T-helper 2 cell treated with Interferon-gamma antibody and Interleukin-4, amounts not matched to agents 100 ng/mL and 5 ng/mL, for 36 hours (primary cell): ENCODE measurements around the gene NFATC2. TPM values are rescaled to one million over a fixed set of nuclear protein-coding genes. Genes with fewer than 3 reads are reported as not detected.

ENCODE experiments used
- intact Hi-C: fragments of 100-400 bp; cut with micrococcal nuclease; formaldehyde crosslinking; loops from one replicate; pipeline ENCODE4 v1.15.1; 2023
- total RNA-seq: library from RNA; stranded (reverse); gene quantifications from 2 replicates; pipeline ENCODE4 v1.2.3, GENCODE V29; 2022

Gene NFATC2
- total RNA-seq, 1 donor from 2014 or later = 62.3 TPM

GRCh38 chr20:51399006-51399890 lies 143.3 kb downstream of the NFATC2 start:
- intact Hi-C loops = no loop called here

- intact Hi-C loops = no loop called here
Measured at GRCh38 chr20:51398552-51398951, 144.0 kb downstream of the NFATC2 start.

DNA sequence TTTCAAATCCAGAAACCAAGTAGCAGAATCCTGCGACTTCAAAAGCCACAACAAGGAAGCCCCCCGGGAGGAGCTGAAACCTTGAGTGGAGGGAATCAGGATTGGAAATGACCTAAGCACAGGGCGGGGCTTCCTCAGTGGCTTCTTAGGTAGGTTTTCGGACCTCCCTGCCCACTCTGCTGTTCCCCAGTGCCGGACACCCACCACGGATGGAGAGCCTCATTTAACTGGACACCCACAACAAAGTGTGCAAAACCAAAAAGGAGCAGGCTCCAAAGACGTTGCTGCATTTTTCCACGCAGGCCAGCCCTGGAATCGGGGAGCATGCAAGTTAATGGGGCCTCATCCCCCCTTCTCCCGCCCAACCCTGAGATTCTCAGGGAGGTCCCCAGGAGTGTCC lies 144.4 kb downstream of the NFATC2 start:
- intact Hi-C loops = no loop called here

DNA sequence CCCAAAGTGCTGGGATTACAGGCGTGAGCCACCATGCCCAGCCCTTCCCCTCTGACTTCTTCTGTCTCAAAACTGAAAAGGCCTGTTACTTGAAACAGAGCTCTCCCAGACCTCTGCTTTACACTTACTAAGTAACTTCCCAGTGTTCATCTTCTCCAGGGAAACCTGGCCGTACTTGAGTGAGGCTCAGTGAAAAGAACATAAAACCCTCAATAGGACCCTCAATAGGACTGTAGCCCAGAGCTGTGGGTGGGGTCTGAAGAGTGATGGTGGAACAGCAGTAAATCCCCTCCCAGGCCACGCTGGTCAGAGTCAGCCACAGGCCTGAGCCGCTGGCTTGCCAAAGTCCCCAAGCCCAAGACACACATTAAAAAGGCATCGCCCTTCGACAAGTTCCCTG lies 145.4 kb downstream of the NFATC2 start:
- intact Hi-C loops = no loop called here

- intact Hi-C loops = no loop called here
Measured at GRCh38 chr20:51396365-51396909, 146.1 kb downstream of the NFATC2 start.

- intact Hi-C loops = no loop called here
Measured at GRCh38 chr20:51394706-51395105, 147.8 kb downstream of the NFATC2 start.

DNA sequence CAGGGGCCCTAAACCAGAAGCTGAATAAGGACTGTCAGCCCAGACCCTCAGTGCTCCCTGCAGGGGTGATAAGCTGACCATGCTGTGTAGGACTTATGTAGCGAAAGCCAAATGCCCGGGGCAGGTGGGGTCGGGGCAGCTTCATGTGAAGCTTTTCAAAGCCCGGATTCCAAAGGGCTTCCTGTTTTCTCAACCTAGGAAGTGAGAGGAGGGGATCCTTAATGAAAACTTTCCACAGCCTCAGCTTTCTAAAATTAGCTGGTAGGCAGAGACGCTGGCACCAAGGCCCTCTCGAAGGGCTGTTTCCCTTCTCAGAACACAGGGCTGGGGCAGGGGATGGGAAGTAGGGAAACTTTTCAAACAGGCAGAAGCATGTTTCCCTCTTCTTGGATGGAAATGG lies 148.9 kb downstream of the NFATC2 start:
- intact Hi-C loops = no loop called here

DNA sequence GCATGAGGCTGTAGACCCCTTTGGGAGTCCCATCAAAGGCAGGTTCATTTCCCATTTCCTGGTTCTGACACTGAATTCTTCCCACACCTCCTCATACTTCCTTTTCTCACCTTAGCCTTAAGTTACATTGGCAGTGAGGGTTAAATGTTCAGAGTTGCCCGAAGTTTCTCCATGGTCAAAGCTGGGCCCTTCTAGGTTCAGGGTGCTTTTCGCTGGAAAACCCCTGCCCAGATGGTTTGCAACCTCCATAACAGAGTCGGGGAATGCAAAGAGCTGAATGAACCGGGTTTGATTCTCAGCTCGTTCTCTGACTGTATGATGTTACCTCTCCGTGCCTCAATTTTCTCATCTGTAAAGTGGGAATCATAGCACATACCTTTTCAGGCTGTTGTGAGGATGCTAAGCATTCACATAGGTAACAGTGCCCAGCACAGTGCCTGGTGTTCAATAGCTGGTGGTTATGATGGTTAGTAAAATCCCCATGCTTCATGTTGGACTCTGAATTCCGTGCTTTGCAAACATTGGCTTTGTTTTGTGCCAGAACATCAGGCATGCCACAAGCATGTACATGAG lies 149.8 kb downstream of the NFATC2 start:
- intact Hi-C loops = no loop called here

DNA sequence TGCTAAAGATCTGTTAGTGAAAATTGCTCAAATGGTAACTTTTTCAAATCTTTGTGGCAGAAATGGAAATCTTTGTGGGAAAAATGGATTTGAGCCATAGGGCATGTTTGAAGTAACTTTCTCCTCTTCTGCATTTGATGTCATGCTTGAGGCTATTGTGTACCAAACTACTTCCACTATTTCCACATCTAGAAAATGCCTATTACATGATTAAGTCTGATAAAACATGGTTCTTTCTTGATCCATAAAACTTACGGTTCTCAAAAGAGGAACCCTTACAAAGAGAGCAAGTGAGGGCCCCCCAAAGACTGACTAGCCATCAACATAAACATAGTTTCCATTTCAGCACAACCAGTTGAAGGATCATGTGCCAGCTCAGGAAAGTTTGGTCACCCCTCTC lies 150.6 kb downstream of the NFATC2 start:
- intact Hi-C loops = no loop called here

DNA sequence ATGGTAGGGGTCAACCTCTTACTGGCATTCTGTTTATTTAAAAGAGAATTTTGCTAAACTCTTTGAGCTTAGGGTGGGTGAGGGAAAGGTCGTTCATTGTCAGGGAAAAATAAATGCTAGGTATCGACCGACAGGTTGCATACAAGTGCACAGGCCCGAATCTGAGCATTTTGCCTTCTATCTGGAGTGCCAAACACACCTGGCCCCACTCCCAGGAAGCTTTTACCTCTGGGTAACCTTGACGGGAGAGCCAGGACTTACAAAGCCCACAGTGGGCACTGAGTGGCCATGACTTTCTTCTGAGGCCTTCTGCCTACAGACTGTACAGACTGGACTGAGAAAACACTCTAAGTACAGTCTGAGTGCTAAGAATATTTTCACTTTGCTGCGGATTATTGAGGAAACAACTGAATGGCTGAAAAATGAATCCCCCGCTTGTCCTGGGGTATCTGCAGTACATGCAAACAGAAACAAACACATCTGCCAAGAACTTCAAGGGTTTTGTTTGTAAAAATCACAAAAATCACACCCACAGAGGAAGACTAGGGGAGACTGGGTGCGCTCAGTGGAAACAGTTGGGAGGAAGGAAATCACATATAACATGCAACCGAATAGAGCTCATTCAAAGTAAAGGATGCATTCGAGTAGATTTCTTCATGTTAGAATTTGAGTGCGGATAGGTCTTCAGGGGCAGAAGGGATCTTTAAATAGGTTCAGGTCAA lies 152.8 kb downstream of the NFATC2 start:
- intact Hi-C loops = loop anchor here (5.0 kb wide), 1 partner anchor 153 kb away; the partner anchor contains the start of gene NFATC2

GRCh38 chr20:51388756-51389542 lies 153.6 kb downstream of the NFATC2 start:
- intact Hi-C loops = loop anchor here (5.0 kb wide), 1 partner anchor 153 kb away; the partner anchor contains the start of gene NFATC2

GRCh38 chr20:51388227-51388626 lies 154.3 kb downstream of the NFATC2 start:
- intact Hi-C loops = loop anchor here (5.0 kb wide), 1 partner anchor 154 kb away; the partner anchor contains the start of gene NFATC2

GRCh38 chr20:51387125-51387875 lies 155.2 kb downstream of the NFATC2 start:
- intact Hi-C loops = loop anchor here (2.0 to 5.0 kb wide), 2 partner anchors 155 to 208 kb away; partner anchors contain the start of gene NFATC2

DNA sequence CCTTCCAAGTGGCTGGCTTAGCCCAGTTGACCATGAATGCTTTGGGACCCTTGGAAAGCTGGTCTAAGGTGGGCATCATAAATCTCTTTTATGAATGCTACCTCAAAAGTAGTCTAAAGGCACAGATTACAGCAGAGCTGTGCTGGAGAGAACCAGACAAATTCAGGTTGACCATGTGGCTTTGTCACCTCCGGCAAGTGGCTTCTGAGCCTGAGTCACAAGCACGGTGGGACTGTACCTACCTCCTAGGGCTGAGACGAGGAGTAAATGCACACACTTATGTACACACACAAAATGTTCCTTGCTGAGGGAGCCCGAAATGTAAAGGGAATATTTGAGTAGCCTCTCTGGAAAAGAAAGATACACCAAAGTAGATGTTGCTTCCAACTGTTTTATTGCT lies 155.9 kb downstream of the NFATC2 start:
- intact Hi-C loops = loop anchor here (2.0 to 5.0 kb wide), 2 partner anchors 156 to 208 kb away; partner anchors contain the start of gene NFATC2

DNA sequence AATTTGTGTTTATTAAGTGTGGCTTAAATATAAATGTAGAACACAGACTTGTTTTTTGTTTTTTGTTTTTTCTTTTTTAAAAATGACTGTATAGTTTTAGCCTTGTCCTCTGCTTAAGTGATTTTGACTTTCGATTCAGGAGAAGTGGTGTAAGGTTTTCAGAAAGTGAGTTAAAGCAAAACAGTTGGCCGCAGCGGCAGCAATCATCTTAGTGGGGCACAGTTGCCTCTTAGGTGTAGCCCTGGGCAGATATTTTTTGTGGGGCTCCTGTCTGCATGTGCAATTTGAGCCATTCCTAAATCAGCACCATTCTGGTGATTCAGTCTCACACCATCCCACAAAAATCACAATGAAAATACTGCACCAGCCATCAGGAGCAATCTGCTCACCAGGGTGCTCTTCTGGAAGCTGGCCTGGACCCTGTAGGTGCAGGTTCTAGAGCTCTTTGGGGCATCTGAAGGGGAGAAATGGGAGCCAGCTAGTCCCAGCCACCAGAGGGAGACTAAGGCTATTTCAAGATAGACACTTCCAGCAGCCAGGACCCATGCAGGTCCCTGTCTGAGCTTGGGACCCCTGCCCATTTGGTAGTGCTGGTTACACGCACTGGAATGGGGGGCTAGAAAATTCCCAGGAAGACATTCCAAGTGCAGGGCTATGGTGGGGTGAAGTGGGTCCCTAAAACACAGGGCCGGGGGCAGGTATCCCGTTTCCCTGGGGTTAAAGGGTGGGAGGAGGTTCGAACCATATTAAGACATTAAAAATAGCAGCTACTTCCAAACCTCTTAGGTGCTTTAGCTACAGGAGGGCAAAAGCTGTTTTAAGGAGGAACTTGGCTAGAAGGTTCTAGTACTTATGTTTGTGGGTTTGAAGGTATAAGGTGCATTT lies 156.6 kb downstream of the NFATC2 start:
- intact Hi-C loops = loop anchor here (2.0 to 5.0 kb wide), 2 partner anchors 156 to 209 kb away; partner anchors contain the start of gene NFATC2

GRCh38 chr20:51384875-51385274 lies 157.6 kb downstream of the NFATC2 start:
- intact Hi-C loops = loop anchor here (5.0 kb wide), 1 partner anchor 157 kb away; the partner anchor contains the start of gene NFATC2

- intact Hi-C loops = no loop called here
Measured at GRCh38 chr20:51383891-51384510, 158.5 kb downstream of the NFATC2 start.
